Tibial nerve (tissue), 4 donors: ENCODE results near the gene DTWD1.

Experiments used
- EP300 ChIP-seq, 2 donors: sonication (generic); formaldehyde crosslinking; IDR thresholded peaks; one replicate each; pipeline ENCODE4 v1.6.1; 2017; ENCODE audit warnings: antibody characterized with exemption in 2 of 2, mild to moderate bottlenecking in 1 of 2
- TF ChIP-seq, protein P1 (sequence below), 5 experiments: fragments of 200-600 bp in 3 of 5; fragments of 450-650 bp in 2 of 5; sonication (generic) in 3 of 5; IDR thresholded peaks; one replicate each; pipeline ENCODE4 v1.5.1; 2016 to 2019; ENCODE audit warnings: antibody characterized with exemption in 5 of 5, mild to moderate bottlenecking in 3 of 5, moderate library complexity in 2 of 5

DNA sequence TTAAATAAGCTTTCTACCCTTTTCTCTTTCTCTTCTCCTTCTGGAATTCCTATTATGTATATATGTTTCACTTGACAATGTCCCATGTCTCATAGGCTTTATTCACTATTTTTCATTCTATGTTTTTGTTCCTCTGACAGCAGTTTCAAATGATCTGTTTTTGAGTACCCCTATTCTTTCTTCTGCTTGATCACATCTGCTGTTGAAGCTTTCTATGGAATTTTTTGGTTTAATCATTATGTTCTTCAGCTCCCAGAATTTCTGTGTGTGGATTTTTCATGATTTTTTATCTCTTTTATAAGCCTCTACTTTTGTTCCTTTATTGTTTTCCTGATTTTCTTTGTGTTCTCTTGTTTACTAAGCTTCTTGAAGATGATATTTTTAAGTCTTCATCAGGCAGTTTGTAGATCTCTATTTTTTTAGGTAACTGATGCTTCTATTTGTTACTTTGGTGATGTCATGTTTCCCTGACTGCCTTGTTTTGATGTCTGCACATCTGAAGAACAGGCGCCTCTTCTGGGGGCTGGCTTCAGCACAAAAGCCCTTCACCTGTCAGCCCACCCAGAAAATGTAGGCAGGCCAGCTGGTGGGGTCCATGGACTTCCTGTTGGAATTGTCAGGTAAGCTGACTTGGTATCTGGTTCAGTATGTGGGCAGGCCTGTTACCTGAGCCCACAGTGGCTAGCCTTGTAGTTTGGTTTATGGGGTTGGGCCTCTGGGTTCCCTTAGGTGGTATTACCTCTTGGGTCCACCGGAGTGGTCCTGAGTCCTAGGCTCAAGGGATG, 16.0 kb upstream of the DTWD1 start:
- no peak for TF ChIP-seq EP300 (IDR thresholded peaks at IDR 0.05)
- TF ChIP-seq, protein P1, sequence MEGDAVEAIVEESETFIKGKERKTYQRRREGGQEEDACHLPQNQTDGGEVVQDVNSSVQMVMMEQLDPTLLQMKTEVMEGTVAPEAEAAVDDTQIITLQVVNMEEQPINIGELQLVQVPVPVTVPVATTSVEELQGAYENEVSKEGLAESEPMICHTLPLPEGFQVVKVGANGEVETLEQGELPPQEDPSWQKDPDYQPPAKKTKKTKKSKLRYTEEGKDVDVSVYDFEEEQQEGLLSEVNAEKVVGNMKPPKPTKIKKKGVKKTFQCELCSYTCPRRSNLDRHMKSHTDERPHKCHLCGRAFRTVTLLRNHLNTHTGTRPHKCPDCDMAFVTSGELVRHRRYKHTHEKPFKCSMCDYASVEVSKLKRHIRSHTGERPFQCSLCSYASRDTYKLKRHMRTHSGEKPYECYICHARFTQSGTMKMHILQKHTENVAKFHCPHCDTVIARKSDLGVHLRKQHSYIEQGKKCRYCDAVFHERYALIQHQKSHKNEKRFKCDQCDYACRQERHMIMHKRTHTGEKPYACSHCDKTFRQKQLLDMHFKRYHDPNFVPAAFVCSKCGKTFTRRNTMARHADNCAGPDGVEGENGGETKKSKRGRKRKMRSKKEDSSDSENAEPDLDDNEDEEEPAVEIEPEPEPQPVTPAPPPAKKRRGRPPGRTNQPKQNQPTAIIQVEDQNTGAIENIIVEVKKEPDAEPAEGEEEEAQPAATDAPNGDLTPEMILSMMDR (IDR thresholded peaks at IDR 0.05) = no peak
